ENCODE results near the gene CDH4. TPM values are rescaled to one million over a fixed set of nuclear protein-coding genes. Genes with fewer than 3 reads are reported as not detected.

Gene CDH4
- total and polyA plus RNA-seq, 2 of the 13 experiments (the other 11 are each of a cell fraction or from before 2014, with no cell fraction given): not detected

- TF ChIP-seq CAMTA2 (CRISPR knock-in tag; IDR thresholded peaks at IDR 0.05; ENCODE audit: borderline replicate concordance): no peak
- no peak for TF ChIP-seq RNF219 (CRISPR knock-in tag; IDR thresholded peaks at IDR 0.05)
- no peak for TF ChIP-seq ATF5 (CRISPR knock-in tag; IDR thresholded peaks at IDR 0.05; ENCODE audit: low read depth)
Measured at GRCh38 chr20:61654726-61655125, 402.7 kb downstream of the CDH4 start (continued).

- CTCF ChIA-PET (ENCODE audit: low intra/inter-chr PET ratio, low total read pairs): no interaction called here
Measured at GRCh38 chr20:61655591-61655990, 403.5 kb downstream of the CDH4 start.

More at GRCh38 chr20:61655591-61655990, 403.5 kb downstream of the CDH4 start:
- TF ChIP-seq MEF2D (CRISPR knock-in tag; IDR thresholded peaks at IDR 0.05) (no peak), TOE1 (CRISPR knock-in tag; IDR thresholded peaks at IDR 0.05) (no peak), RXRB (CRISPR knock-in tag; IDR thresholded peaks at IDR 0.05; ENCODE audit: borderline replicate concordance) (no peak), ZBTB25 (CRISPR knock-in tag; IDR thresholded peaks at IDR 0.05) (no peak), DMTF1 (CRISPR knock-in tag; IDR thresholded peaks at IDR 0.05) (no peak), ZNF33B (CRISPR knock-in tag; IDR thresholded peaks at IDR 0.05) (no peak), CSRNP1 (CRISPR knock-in tag; IDR thresholded peaks at IDR 0.05) (no peak)
- H3K9ac ChIP-seq (ENCODE audit: insufficient read depth, low read depth, low read length): no peak overlapping the region
- 2% methylated on average over 10 of the region's 10 CpGs for WGBS (ENCODE audit: low lambda C conversion rate)
- H3K4me1 ChIP-seq (ENCODE audit: insufficient read depth, low read length): no peaks in the 10 kb centered on the region
- no peaks in the 10 kb centered on the region for H3K36me3 ChIP-seq (replicated peaks in 1 of 2; ENCODE audit: control insufficient read depth in 1 of 2, insufficient read depth in 2 of 2, low read length in 2 of 2)
- no peaks in the 10 kb centered on the region for H3K79me2 ChIP-seq (ENCODE audit: insufficient read depth, low read length)
- H2AFZ ChIP-seq (ENCODE audit: low read length): no peak overlapping the region
- H3K9me3 ChIP-seq (ENCODE audit: low read length): no peaks in the 10 kb centered on the region
- intact Hi-C loops (cut with micrococcal nuclease; ENCODE audit: unreplicated experiment) (no loop called here), in situ Hi-C loops (cut with HindIII; ENCODE audit: extremely low pct_ligation_motif_present, low pct_unique_long_range_greater_than_20kb) (no loop called here)
- H3K4me2 ChIP-seq (ENCODE audit: low read depth, low read length): no peak overlapping the region
- BruUV-seq (replicated peaks): no TSS peak
- ATAC-seq (no peak; the same call in 2 of the 3 replicates), DNase-seq (ENCODE audit: low spot score) (no peak), FAIRE-seq (no peak)
- H3K4me3 ChIP-seq (replicated peaks in 1 of 3; ENCODE audit: insufficient read depth in 1 of 3, low read depth in 2 of 3, low read length in 3 of 3): no peak overlapping the region
- no peaks in the 10 kb centered on the region; the same call in 1 of the 2 replicates for H4K20me1 ChIP-seq (ENCODE audit: insufficient read depth, low read length)
- peaks cover 10 to 67% of the 10 kb centered on the region in 2 experiments for H3K27me3 ChIP-seq (ENCODE audit: control insufficient read depth in 1 of 2, insufficient read depth in 2 of 2, low read length in 2 of 2)
- H3K27ac ChIP-seq (ENCODE audit: extremely low read length, insufficient read depth, low read length): no peak overlapping the region
- POLR2A ChIA-PET: no interaction called here

Measured in HepG2 (cell line).